ENCODE measurements around the gene KCTD5. TPM values are rescaled to one million over a fixed set of nuclear protein-coding genes. Genes with fewer than 3 reads are reported as not detected.
A peak's percentile ranks its signal among the peaks of the same experiment; 100 is the strongest.

The KCTD5 gene
- total and polyA plus RNA-seq, 9 of the 15 experiments (the other 6 are each of a cell fraction or from before 2014, with no cell fraction given), result 0.73 to 58.3 (median 32.3) TPM

- peak; percentile 75 for TF ChIP-seq MYC (IDR thresholded peaks at IDR 0.05; ENCODE audit: low read depth, low read length)
- no peak for TF ChIP-seq MYC (CRISPR knock-in tag; IDR thresholded peaks at IDR 0.05; ENCODE audit: borderline replicate concordance, low read depth)
- TF ChIP-seq CHCHD3 (CRISPR knock-in tag; IDR thresholded peaks at IDR 0.05), result no peak
- no peak for TF ChIP-seq NCOA6 (IDR thresholded peaks at IDR 0.05)
- TF ChIP-seq NBN (IDR thresholded peaks at IDR 0.05; ENCODE audit: low read depth), result no peak
- peak; percentile 36; the same call in 1 of the 2 replicates for TF ChIP-seq SPI1 (IDR thresholded peaks at IDR 0.05; ENCODE audit: borderline replicate concordance, low read depth, low read length)
- peak; percentile 92 for TF ChIP-seq CREB1 (IDR thresholded peaks at IDR 0.05)
- peak; percentile 95 for TF ChIP-seq CREB1 (CRISPR knock-in tag; IDR thresholded peaks at IDR 0.05)
- TF ChIP-seq, protein P1, sequence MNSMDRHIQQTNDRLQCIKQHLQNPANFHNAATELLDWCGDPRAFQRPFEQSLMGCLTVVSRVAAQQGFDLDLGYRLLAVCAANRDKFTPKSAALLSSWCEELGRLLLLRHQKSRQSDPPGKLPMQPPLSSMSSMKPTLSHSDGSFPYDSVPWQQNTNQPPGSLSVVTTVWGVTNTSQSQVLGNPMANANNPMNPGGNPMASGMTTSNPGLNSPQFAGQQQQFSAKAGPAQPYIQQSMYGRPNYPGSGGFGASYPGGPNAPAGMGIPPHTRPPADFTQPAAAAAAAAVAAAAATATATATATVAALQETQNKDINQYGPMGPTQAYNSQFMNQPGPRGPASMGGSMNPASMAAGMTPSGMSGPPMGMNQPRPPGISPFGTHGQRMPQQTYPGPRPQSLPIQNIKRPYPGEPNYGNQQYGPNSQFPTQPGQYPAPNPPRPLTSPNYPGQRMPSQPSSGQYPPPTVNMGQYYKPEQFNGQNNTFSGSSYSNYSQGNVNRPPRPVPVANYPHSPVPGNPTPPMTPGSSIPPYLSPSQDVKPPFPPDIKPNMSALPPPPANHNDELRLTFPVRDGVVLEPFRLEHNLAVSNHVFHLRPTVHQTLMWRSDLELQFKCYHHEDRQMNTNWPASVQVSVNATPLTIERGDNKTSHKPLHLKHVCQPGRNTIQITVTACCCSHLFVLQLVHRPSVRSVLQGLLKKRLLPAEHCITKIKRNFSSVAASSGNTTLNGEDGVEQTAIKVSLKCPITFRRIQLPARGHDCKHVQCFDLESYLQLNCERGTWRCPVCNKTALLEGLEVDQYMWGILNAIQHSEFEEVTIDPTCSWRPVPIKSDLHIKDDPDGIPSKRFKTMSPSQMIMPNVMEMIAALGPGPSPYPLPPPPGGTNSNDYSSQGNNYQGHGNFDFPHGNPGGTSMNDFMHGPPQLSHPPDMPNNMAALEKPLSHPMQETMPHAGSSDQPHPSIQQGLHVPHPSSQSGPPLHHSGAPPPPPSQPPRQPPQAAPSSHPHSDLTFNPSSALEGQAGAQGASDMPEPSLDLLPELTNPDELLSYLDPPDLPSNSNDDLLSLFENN (IDR thresholded peaks at IDR 0.05; ENCODE audit: low read depth in 2 of 2, low read length in 2 of 2), result 0 out of 4 replicates have a peak, but pooled peaks of 1 of the 2 experiments have one; percentile 25
- TF ChIP-seq ZNF124 (CRISPR knock-in tag; IDR thresholded peaks at IDR 0.05), result no peak
- TF ChIP-seq, protein P2, sequence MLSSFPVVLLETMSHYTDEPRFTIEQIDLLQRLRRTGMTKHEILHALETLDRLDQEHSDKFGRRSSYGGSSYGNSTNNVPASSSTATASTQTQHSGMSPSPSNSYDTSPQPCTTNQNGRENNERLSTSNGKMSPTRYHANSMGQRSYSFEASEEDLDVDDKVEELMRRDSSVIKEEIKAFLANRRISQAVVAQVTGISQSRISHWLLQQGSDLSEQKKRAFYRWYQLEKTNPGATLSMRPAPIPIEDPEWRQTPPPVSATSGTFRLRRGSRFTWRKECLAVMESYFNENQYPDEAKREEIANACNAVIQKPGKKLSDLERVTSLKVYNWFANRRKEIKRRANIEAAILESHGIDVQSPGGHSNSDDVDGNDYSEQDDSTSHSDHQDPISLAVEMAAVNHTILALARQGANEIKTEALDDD (IDR thresholded peaks at IDR 0.05), result no peak
- no peak for TF ChIP-seq BHLHE40 (IDR thresholded peaks at IDR 0.05; ENCODE audit: low read length)
- no peak for TF ChIP-seq FOXJ3 (CRISPR knock-in tag; IDR thresholded peaks at IDR 0.05)
- TF ChIP-seq TSHZ1 (CRISPR knock-in tag; IDR thresholded peaks at IDR 0.05), result no peak
- TF ChIP-seq NR0B1 (IDR thresholded peaks at IDR 0.05; ENCODE audit: partially characterized antibody), result no peak
- no peak for TF ChIP-seq DNMT1 (IDR thresholded peaks at IDR 0.05)
- peak; percentile 84 for TF ChIP-seq ATF7 (IDR thresholded peaks at IDR 0.05)
- no peak for TF ChIP-seq TAF15 (IDR thresholded peaks at IDR 0.05; ENCODE audit: low read depth, low read length)
- peak; percentile 76; the same call in 1 of the 2 replicates for TF ChIP-seq GATAD2B (IDR thresholded peaks at IDR 0.05; ENCODE audit: borderline replicate concordance)
Observed at GRCh38 chr16:2720719-2721633, 38.7 kb downstream of the KCTD5 start (continued).
